H7 (cell line): Measurements from ENCODE around the gene SLC26A4. TPM values are rescaled to one million over a fixed set of nuclear protein-coding genes. Genes with fewer than 3 reads are reported as not detected.
A peak's percentile ranks its signal among the peaks of the same experiment; 100 is the strongest.

Experiments used
- DNase-seq: peaks from one replicate; pipeline ENCODE4 v3.0.0; 2012
- H3K27me3 ChIP-seq: 2 replicates; pipeline ENCODE4 v1.6.0; 2011; ENCODE audit warnings: mild to moderate bottlenecking, low read length; ENCODE audit not compliant: control insufficient read depth, insufficient read depth
- H3K36me3 ChIP-seq: replicated peaks from 2 replicates; pipeline ENCODE4 v1.5.1; 2011; ENCODE audit warnings: low read length; ENCODE audit not compliant: control insufficient read depth, insufficient read depth
- H3K4me3 ChIP-seq: 2 replicates; pipeline ENCODE4 v1.5.1; 2011; ENCODE audit warnings: low read depth, mild to moderate bottlenecking, control low read depth, low read length, moderate library complexity; ENCODE audit not compliant: insufficient read depth
- total RNA-seq: library from RNA; depleted of rRNA; stranded (reverse); fragments of >200 nt; shearing (Covaris generic); gene quantifications from 2 replicates; pipeline ENCODE4 v1.2.3, GENCODE V29; 2014; rRNA removed

Gene SLC26A4
- total RNA-seq, 1 experiment from 2014 or later, result not detected

- H3K36me3 ChIP-seq, result no peaks in the 10 kb centered on the region
- no peak for DNase-seq
- H3K27me3 ChIP-seq, result no peaks in the 10 kb centered on the region
- H3K4me3 ChIP-seq, result no peak overlapping the region
Measured at GRCh38 chr7:107726356-107727130, 65.9 kb downstream of the SLC26A4 start.

DNA sequence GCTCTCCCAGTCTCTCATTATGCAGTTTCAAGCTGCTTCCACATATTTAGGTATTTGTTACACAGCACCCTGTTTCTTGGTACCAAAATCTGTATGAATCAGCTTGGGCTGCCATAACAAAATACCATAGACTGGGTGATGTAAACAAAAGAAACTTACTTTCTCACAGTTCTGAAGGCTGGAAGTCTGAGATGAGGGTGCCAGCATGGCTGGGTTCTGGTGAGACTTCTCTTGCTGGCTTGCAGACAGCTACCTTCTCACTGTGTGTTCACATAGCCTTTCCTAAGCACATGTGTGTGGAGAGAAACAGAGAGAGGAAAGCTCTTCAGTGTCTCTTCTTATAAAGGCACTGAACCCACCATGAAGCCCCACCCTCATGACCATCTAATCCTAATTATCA, 67.6 kb downstream of the SLC26A4 start:
- Histone ChIP-seq H3K36me3 (no peaks in the 10 kb centered on the region), H3K4me3 (no peak overlapping the region), H3K27me3 (no peaks in the 10 kb centered on the region)
- DNase-seq, result no peak

GRCh38 chr7:107742678-107743566, 82.3 kb downstream of the SLC26A4 start:
- Histone ChIP-seq H3K36me3 (no peaks in the 10 kb centered on the region), H3K27me3 (peaks cover 3% of the 10 kb centered on the region; the same call in 1 of the 2 replicates), H3K4me3 (peak overlapping the region; percentile 99)
- DNase-seq, result peak; percentile 65

DNA sequence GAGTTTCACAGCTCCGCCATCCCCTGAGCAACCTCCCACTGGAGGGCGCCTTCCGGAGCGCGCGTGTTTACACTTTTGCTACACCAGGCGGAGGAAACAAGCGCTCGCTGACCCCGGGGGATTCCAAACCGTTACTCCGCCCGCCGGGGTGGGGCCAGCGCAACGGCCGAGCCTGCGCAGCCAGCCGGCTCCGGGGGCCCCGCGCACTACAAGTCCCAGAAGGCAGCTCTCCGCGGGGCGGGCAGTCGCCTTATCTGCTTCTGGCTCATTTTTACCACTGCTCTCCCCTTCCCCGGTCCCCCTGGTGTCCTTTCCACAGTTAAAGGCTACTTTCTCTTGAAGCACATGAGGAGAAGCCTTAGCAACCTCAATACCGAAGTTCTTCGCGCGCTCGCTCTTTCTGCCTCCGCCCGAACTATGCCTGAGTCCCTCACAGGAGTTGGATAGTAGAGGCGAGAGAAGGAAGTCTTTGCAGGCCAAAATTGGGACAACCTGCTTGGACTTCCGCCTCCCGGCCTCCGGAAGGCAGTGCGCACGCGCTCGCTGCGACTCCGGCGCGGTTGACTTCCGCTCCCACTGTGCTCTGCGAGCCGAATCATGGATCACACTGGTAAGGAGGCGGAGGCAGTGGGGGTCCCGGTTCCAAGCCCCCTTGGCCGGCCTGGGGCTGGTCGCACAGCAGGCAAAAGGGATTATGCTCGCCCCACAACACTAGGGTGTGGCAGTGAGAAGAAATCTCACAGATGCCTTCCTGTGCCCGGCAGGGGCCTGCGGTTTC, 83.1 kb downstream of the SLC26A4 start, which contains the start of gene CBLL1:
TSS of gene CBLL1 (plus strand) at position 576 of the 778 bp plus-strand sequence. CDS start at position 598, 22 bp downstream.
- H3K36me3 ChIP-seq, result no peaks in the 10 kb centered on the region
- peak within 1 kb of the TSS; percentile 99 for H3K4me3 ChIP-seq
- DNase-seq, result peak; percentile 91
- H3K27me3 ChIP-seq, result peaks cover 3% of the 10 kb centered on the region; the same call in 1 of the 2 replicates

- Histone ChIP-seq H3K4me3 (peak overlapping the region; percentile 99), H3K36me3 (no peaks in the 10 kb centered on the region), H3K27me3 (peaks cover 3% of the 10 kb centered on the region; the same call in 1 of the 2 replicates)
- DNase-seq, result no peak
Measured at GRCh38 chr7:107744345-107744750, 83.7 kb downstream of the SLC26A4 start.

GRCh38 chr7:107746006-107746405, 85.4 kb downstream of the SLC26A4 start:
- Histone ChIP-seq H3K4me3 (no peak overlapping the region), H3K36me3 (peaks cover 2% of the 10 kb centered on the region), H3K27me3 (no peaks in the 10 kb centered on the region)
- DNase-seq, result no peak

DNA sequence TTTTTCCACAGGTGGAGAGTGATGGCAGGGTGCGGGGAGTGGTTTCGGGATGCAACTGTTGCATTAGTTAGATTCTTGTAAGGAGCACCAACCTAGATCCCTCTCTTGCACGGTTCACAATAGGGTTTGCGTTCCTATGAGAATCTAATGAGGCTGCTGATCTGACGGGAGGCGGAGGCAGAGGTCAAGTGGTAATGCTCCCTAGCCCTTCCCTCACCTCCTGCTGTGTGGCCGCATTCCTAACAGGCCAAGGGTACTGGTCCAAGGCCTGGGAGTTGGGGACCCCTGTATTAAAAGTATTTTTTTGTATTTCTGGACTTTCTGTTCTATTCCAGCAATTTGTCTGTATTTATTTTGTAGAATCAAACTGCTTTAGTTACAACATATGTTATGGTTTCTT, 90.5 kb downstream of the SLC26A4 start:
- peaks cover 9% of the 10 kb centered on the region for H3K36me3 ChIP-seq

GRCh38 chr7:107754642-107755041, 94.0 kb downstream of the SLC26A4 start:
- Histone ChIP-seq H3K36me3 (peaks cover 21% of the 10 kb centered on the region), H3K27me3 (no peaks in the 10 kb centered on the region), H3K4me3 (no peak overlapping the region)
- DNase-seq, result no peak

More for the DNA sequence above, 90.5 kb downstream of the SLC26A4 start:
- Histone ChIP-seq H3K27me3 (no peaks in the 10 kb centered on the region), H3K4me3 (no peak overlapping the region)
- no peak for DNase-seq

- Histone ChIP-seq H3K36me3 (peaks cover 14% of the 10 kb centered on the region), H3K27me3 (no peaks in the 10 kb centered on the region), H3K4me3 (no peak overlapping the region)
- DNase-seq, result no peak
Measured at GRCh38 chr7:107758667-107759066, 98.0 kb downstream of the SLC26A4 start.

- no peaks in the 10 kb centered on the region for H3K36me3 ChIP-seq
- no peak overlapping the region for H3K4me3 ChIP-seq
- DNase-seq, result no peak
- H3K27me3 ChIP-seq, result no peaks in the 10 kb centered on the region
Measured at GRCh38 chr7:107767391-107767790, 106.8 kb downstream of the SLC26A4 start.

Other genes with a start within 250 kb of the SLC26A4 start
- gene GPR22, start 190.8 kb upstream of the SLC26A4 start, total RNA-seq, result not detected in 2 replicates
- 13.5 and 18.4 TPM in 2 replicates for gene COG5, start 96.9 kb upstream of the SLC26A4 start, total RNA-seq
- gene DUS4L, start 96.9 kb upstream of the SLC26A4 start, total RNA-seq, result 22.9 and 28.6 TPM in 2 replicates
- 26.8 and 31.0 TPM in 2 replicates for gene BCAP29, start 80.6 kb upstream of the SLC26A4 start, total RNA-seq
- gene CBLL1, start 83.3 kb downstream of the SLC26A4 start, total RNA-seq, result 28.1 and 28.2 TPM in 2 replicates
- not detected in 2 replicates for gene SLC26A3, start 142.4 kb downstream of the SLC26A4 start, total RNA-seq
- 58.5 and 65.1 TPM in 2 replicates for gene DLD, start 230.4 kb downstream of the SLC26A4 start, total RNA-seq